ENCODE results near the gene MLEC.

MLEC gene

GRCh38 chr12:120712610-120713009, 25.7 kb downstream of the MLEC start:
- no peak for TF ChIP-seq CTCF (IDR thresholded peaks at IDR 0.05; ENCODE audit: borderline replicate concordance, extremely low read depth, low read length, poor library complexity, severe bottlenecking)
- TF ChIP-seq EZH2 (IDR thresholded peaks at IDR 0.05; ENCODE audit: borderline replicate concordance, low read depth, low read length, severe bottlenecking), result no peak
- no peak for DNase-seq
- no peak overlapping the region for H3K27ac ChIP-seq (ENCODE audit: low read length)
- H3K9me3 ChIP-seq (ENCODE audit: insufficient read depth, low read length, severe bottlenecking), result no peaks in the 10 kb centered on the region
- H3K27me3 ChIP-seq (ENCODE audit: insufficient read depth, low read length, poor library complexity), result no peaks in the 10 kb centered on the region
- no peak overlapping the region for H3K4me3 ChIP-seq (ENCODE audit: low read depth in 1 of 2, low read length in 2 of 2)
- peaks cover 37% of the 10 kb centered on the region for H3K36me3 ChIP-seq (ENCODE audit: insufficient read depth, low read length)
- no peak overlapping the region for H2AFZ ChIP-seq (ENCODE audit: low read depth, low read length)
- H3K4me2 ChIP-seq (ENCODE audit: insufficient read depth, low read length), result peak overlapping the region; percentile 89
- H3K4me1 ChIP-seq (ENCODE audit: insufficient read depth, low read length), result peaks cover 37% of the 10 kb centered on the region
- no peaks in the 10 kb centered on the region for H4K20me1 ChIP-seq (ENCODE audit: insufficient read depth, low read length)
- ATAC-seq (ENCODE audit: insufficient read depth, low read depth), result no peak
- H3K9ac ChIP-seq (ENCODE audit: low read depth, low read length), result peak overlapping the region; percentile 91; the same call in 1 of the 2 replicates
- peaks cover 30% of the 10 kb centered on the region for H3K79me2 ChIP-seq (ENCODE audit: insufficient read depth, low read length)

GRCh38 chr12:120713861-120714482, 27.0 kb downstream of the MLEC start:
- no peaks in the 10 kb centered on the region for H4K20me1 ChIP-seq (ENCODE audit: insufficient read depth, low read length)
- H3K27ac ChIP-seq (ENCODE audit: low read length), result no peak overlapping the region
- no peaks in the 10 kb centered on the region for H3K27me3 ChIP-seq (ENCODE audit: insufficient read depth, low read length, poor library complexity)
- TF ChIP-seq CTCF (IDR thresholded peaks at IDR 0.05; ENCODE audit: borderline replicate concordance, extremely low read depth, low read length, poor library complexity, severe bottlenecking) (peak; percentile 91), EZH2 (IDR thresholded peaks at IDR 0.05; ENCODE audit: borderline replicate concordance, low read depth, low read length, severe bottlenecking) (no peak)
- H3K4me1 ChIP-seq (ENCODE audit: insufficient read depth, low read length), result peaks cover 37% of the 10 kb centered on the region
- DNase-seq, result peak; percentile 81
- peaks cover 48% of the 10 kb centered on the region for H3K36me3 ChIP-seq (ENCODE audit: insufficient read depth, low read length)
- no peak overlapping the region for H3K4me3 ChIP-seq (ENCODE audit: low read depth in 1 of 2, low read length in 2 of 2)
- H3K9me3 ChIP-seq (ENCODE audit: insufficient read depth, low read length, severe bottlenecking), result no peaks in the 10 kb centered on the region
- peaks cover 30% of the 10 kb centered on the region for H3K79me2 ChIP-seq (ENCODE audit: insufficient read depth, low read length)
- peak; percentile 81 for ATAC-seq (ENCODE audit: insufficient read depth, low read depth)
- H3K4me2 ChIP-seq (ENCODE audit: insufficient read depth, low read length), result 0 out of 2 replicates have a peak overlapping the region, but pooled peaks have one; percentile 10
- no peak overlapping the region for H3K9ac ChIP-seq (ENCODE audit: low read depth, low read length)
- no peak overlapping the region for H2AFZ ChIP-seq (ENCODE audit: low read depth, low read length)

- Histone ChIP-seq H3K27me3 (ENCODE audit: insufficient read depth, low read length, poor library complexity) (no peaks in the 10 kb centered on the region), H3K4me3 (ENCODE audit: low read depth in 1 of 2, low read length in 2 of 2) (no peak overlapping the region), H3K9ac (ENCODE audit: low read depth, low read length) (no peak overlapping the region), H3K4me2 (ENCODE audit: insufficient read depth, low read length) (no peak overlapping the region), H2AFZ (ENCODE audit: low read depth, low read length) (no peak overlapping the region), H3K36me3 (ENCODE audit: insufficient read depth, low read length) (peaks cover 89% of the 10 kb centered on the region), H3K9me3 (ENCODE audit: insufficient read depth, low read length, severe bottlenecking) (no peaks in the 10 kb centered on the region), H4K20me1 (ENCODE audit: insufficient read depth, low read length) (no peaks in the 10 kb centered on the region; the same call in 1 of the 2 replicates), H3K4me1 (ENCODE audit: insufficient read depth, low read length) (peaks cover 8% of the 10 kb centered on the region; the same call in 1 of the 2 replicates), H3K27ac (ENCODE audit: low read length) (no peak overlapping the region), H3K79me2 (ENCODE audit: insufficient read depth, low read length) (peaks cover 2% of the 10 kb centered on the region)
- no peak for TF ChIP-seq EZH2 (IDR thresholded peaks at IDR 0.05; ENCODE audit: borderline replicate concordance, low read depth, low read length, severe bottlenecking)
- no peak for TF ChIP-seq CTCF (IDR thresholded peaks at IDR 0.05; ENCODE audit: borderline replicate concordance, extremely low read depth, low read length, poor library complexity, severe bottlenecking)
- ATAC-seq (ENCODE audit: insufficient read depth, low read depth) (no peak), DNase-seq (no peak)
Measured at GRCh38 chr12:120718055-120718454, 31.1 kb downstream of the MLEC start.
